CD14-positive monocyte (primary cell): ENCODE data around the gene TRPM2. TPM values are rescaled to one million over a fixed set of nuclear protein-coding genes. Genes with fewer than 3 reads are reported as not detected.

Experiments
- DNase-seq, 3 donors: peaks; one replicate each; pipeline ENCODE4 v3.0.0-alpha.2; 2011 to 2022
- H2AFZ ChIP-seq: 2 replicates; pipeline ENCODE4 v1.6.0; 2012; ENCODE audit warnings: mild to moderate bottlenecking, low read depth, low read length, inconsistent platforms; ENCODE audit not compliant: insufficient read depth, poor library complexity, severe bottlenecking
- H3K27ac ChIP-seq, 2 donors: 1 replicate in 1 of 2; 2 replicates in 1 of 2; pipeline ENCODE4 v1.5.1; 2012 to 2013; ENCODE audit warnings: low read length in 2 of 2, control low read depth in 1 of 2, inconsistent platforms in 1 of 2, low read depth in 1 of 2, mild to moderate bottlenecking in 1 of 2
- H3K27me3 ChIP-seq, 2 donors: one replicate each; pipeline versions ENCODE4 v1.6.0 to v1.6.1; 2011 to 2013; ENCODE audit warnings: low read length in 2 of 2; ENCODE audit not compliant: control insufficient read depth in 2 of 2, insufficient read depth in 2 of 2
- H3K36me3 ChIP-seq, 2 donors: replicated peaks in 1 of 2; 1 replicate in 1 of 2; 2 replicates in 1 of 2; pipeline versions ENCODE4 v1.5.1 to v1.6.1; 2012 to 2013; ENCODE audit warnings: low read length in 2 of 2, control low read depth in 1 of 2, inconsistent platforms in 1 of 2, mild to moderate bottlenecking in 1 of 2; ENCODE audit not compliant: insufficient read depth in 2 of 2, control insufficient read depth in 1 of 2
- H3K4me1 ChIP-seq, 2 donors: 1 replicate in 1 of 2; 2 replicates in 1 of 2; pipeline versions ENCODE4 v1.5.1 to v1.6.1; 2012 to 2013; ENCODE audit warnings: low read length in 2 of 2, control low read depth in 1 of 2, inconsistent platforms in 1 of 2, mild to moderate bottlenecking in 1 of 2, moderate library complexity in 1 of 2; ENCODE audit not compliant: insufficient read depth in 2 of 2, control insufficient read depth in 1 of 2
- H3K4me2 ChIP-seq: replicated peaks from 2 replicates; pipeline ENCODE3; 2012; ENCODE audit warnings: low read length, moderate library complexity, mild to moderate bottlenecking; ENCODE audit not compliant: poor library complexity, severe bottlenecking; ENCODE audit errors: extremely low read depth
- H3K4me3 ChIP-seq, 3 experiments: fragments of 200-600 bp in 1 of 3; sonication (generic) in 1 of 3; replicated peaks in 1 of 3; 1 replicate in 2 of 3; 2 replicates in 1 of 3; pipeline ENCODE4 v1.5.1; 2011 to 2013; ENCODE audit warnings: low read length in 3 of 3, mild to moderate bottlenecking in 3 of 3, control low read depth in 2 of 3, low read depth in 2 of 3, inconsistent platforms in 1 of 3, moderate library complexity in 1 of 3
- H3K79me2 ChIP-seq: 2 replicates; pipeline ENCODE4 v1.6.0; 2012; ENCODE audit warnings: mild to moderate bottlenecking, control low read depth, inconsistent platforms, low read length, moderate library complexity; ENCODE audit not compliant: insufficient read depth
- H3K9ac ChIP-seq: 2 replicates; pipeline ENCODE4 v1.6.0; 2017; ENCODE audit warnings: low read length, mild to moderate bottlenecking; ENCODE audit not compliant: insufficient read depth, poor library complexity, severe bottlenecking
- H3K9me3 ChIP-seq, 2 donors: replicated peaks in 1 of 2; 1 replicate in 1 of 2; 2 replicates in 1 of 2; pipeline versions ENCODE4 v1.5.1 to v1.6.1; 2012 to 2013; ENCODE audit warnings: low read length in 2 of 2, control low read depth in 1 of 2; ENCODE audit not compliant: control insufficient read depth in 1 of 2, insufficient read depth in 1 of 2
- H4K20me1 ChIP-seq: 2 replicates; pipeline ENCODE4 v1.6.0; 2012; ENCODE audit warnings: mild to moderate bottlenecking, low read length, control low read depth, moderate library complexity; ENCODE audit not compliant: insufficient read depth
- H3K27ac Mint-ChIP-seq, 7 donors: one replicate each; pipeline ENCODE4 v1.8.0; 2020; ENCODE audit warnings: mild to moderate bottlenecking in 7 of 7, mixed read lengths in 7 of 7, moderate library complexity in 6 of 7, inconsistent platforms in 2 of 7
- H3K27me3 Mint-ChIP-seq, 3 donors: one replicate each; pipeline ENCODE4 v1.8.0; 2021 to 2022; ENCODE audit warnings: low read depth in 3 of 3, mild to moderate bottlenecking in 3 of 3, mixed read lengths in 3 of 3, moderate library complexity in 3 of 3, inconsistent platforms in 1 of 3
- H3K36me3 Mint-ChIP-seq, 2 donors: one replicate each; pipeline ENCODE4 v1.8.0; 2020; ENCODE audit warnings: mixed read lengths in 2 of 2, inconsistent platforms in 1 of 2, mild to moderate bottlenecking in 1 of 2
- H3K4me1 Mint-ChIP-seq: one replicate; pipeline ENCODE4 v1.8.0; 2020; ENCODE audit warnings: mild to moderate bottlenecking, mixed read lengths
- H3K4me3 Mint-ChIP-seq, 2 donors: one replicate each; pipeline ENCODE4 v1.8.0; 2020; ENCODE audit warnings: mild to moderate bottlenecking in 2 of 2, mixed read lengths in 2 of 2, moderate library complexity in 1 of 2
- H3K9me3 Mint-ChIP-seq, 7 donors: one replicate each; pipeline ENCODE4 v1.8.0; 2020 to 2022; ENCODE audit warnings: mixed read lengths in 7 of 7, mild to moderate bottlenecking in 6 of 7, moderate library complexity in 6 of 7, inconsistent platforms in 2 of 7
- WGBS: methylation state at CpG from one replicate; pipeline ENCODE4 v1.1.5; 2013; ENCODE audit warnings: missing lambda C conversion rate; ENCODE audit not compliant: insufficient coverage; 5-methylcytosine and 5-hydroxymethylcytosine counted together
- intact Hi-C, 2 donors: fragments of 100-400 bp; cut with micrococcal nuclease; formaldehyde crosslinking; loops; one replicate each; pipeline versions ENCODE4 v1.15.0 to v1.15.1; 2023
- polyA minus RNA-seq: library from RNA; depleted of rRNA, polyadenylated mRNA; stranded (reverse); fragments of >200 nt; gene quantifications from 2 replicates; pipeline ENCODE4 v1.2.3, GENCODE V29; 2012
- polyA plus RNA-seq, 3 donors: library from polyadenylated mRNA; depleted of rRNA in 1 of 3; unstranded in 2 of 3; stranded (reverse) in 1 of 3; fragments of 300-500 nt in 2 of 3; fragments of >200 nt in 1 of 3; fragmentation: Illumina TruSeq in 2 of 3; gene quantifications; 1 replicate in 2 of 3; 2 replicates in 1 of 3; pipeline ENCODE4 v1.2.3, GENCODE V29; 2012 to 2021
- total RNA-seq, 12 experiments: library from RNA in 1 of 12; stranded (reverse) in 1 of 12; fragments of 120-200 nt in 1 of 12; gene quantifications; one replicate each; pipeline ENCODE4 v1.2.4 and lab custom pipeline; 2013 to 2026; ENCODE audit warnings: mixed read lengths in 6 of 12, inconsistent platforms in 1 of 12
- TF ChIP-seq, protein P1 (sequence below): fragments of 200-600 bp; IDR thresholded peaks from one replicate; pipeline ENCODE4 v1.8.0; 2022; ENCODE audit warnings: antibody characterized with exemption, mild to moderate bottlenecking

TRPM2 gene
- 11.9 TPM for total RNA-seq (2013)
- 10 to 100 TPM in 2 of 3 donors, 1 to 10 TPM in 1; 7.6 to 21.6 (median 12.2) TPM for polyA plus RNA-seq
- 15.6 and 15.9 TPM in 2 replicates for polyA minus RNA-seq
- total RNA-seq (lab: John Stamatoyannopoulos, UW) = 29.2 to 82.5 (median 36.5) reads per million in 11 experiments

DNA sequence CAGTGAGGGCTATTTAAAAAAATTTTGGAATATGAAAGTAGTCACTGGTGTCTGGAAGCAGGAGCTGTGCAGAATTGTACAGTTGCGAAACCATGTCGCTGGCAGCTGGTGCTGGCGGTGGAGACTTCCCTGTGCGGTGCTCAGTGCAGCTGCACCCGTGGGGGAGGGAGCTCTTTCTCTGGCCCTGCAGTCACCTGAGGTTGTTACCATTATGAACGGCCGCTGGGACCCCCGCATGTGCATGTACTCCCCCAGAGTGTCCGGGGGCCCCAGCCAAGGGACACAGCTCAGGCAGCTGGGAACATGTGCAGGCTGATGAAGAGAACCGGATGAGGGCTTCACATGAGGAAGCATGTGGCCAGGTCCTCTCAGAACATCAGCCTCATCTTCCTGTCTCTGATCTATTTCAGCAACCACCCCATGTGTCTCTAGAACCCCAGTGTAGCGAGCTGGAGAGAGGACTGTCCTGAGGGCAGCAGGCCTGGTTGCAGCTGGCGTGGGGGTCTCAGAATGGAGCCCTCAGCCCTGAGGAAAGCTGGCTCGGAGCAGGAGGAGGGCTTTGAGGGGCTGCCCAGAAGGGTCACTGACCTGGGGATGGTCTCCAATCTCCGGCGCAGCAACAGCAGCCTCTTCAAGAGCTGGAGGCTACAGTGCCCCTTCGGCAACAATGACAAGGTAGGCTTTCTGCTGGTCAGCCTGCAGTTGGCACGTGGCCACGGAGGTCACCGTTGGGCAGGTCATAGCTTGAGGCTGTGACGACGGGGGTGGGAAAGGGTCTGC, at the start of gene TRPM2:
TSS of gene TRPM2 (plus strand) at position 431 of the 780 bp plus-strand sequence. CDS start at position 511, 80 bp downstream.
- peak within 1 kb of the TSS; percentile 82 for H3K9ac ChIP-seq
- H3K79me2 ChIP-seq = peaks cover 53% of the 10 kb centered on the region
- Mint-ChIP-seq H3K36me3 (peaks cover 30 to 36% of the 10 kb centered on the region in 2 donors), H3K4me3 (peak within 1 kb of the TSS; percentile 83 to 91), H3K27me3 (peaks cover 15 to 29% (median 22%) of the 10 kb centered on the region in 3 donors), H3K27ac (peak within 1 kb of the TSS; percentile 91 to 99 (median 98)), H3K9me3 (peaks cover 0 to 17% (median 0%) of the 10 kb centered on the region in 7 donors), H3K4me1 (peaks cover 68% of the 10 kb centered on the region)
- H2AFZ ChIP-seq = peak within 1 kb of the TSS; percentile 65
- intact Hi-C loops = loop anchor here in 1 of 2 donors (5.0 kb wide), 1 partner anchor 1199 kb away; no protein-coding TSS in a partner anchor
- DNase-seq = peak; percentile 79 to 88 (median 85)
- H3K9me3 ChIP-seq = no peaks in the 10 kb centered on the region
- peaks cover 70 to 90% of the 10 kb centered on the region in 2 donors for H3K4me1 ChIP-seq
- WGBS = 3% methylated on average over 20 of the region's 21 CpGs
- peaks cover 4 to 15% of the 10 kb centered on the region in 2 donors for H3K27me3 ChIP-seq
- H3K4me3 ChIP-seq = peak within 1 kb of the TSS; percentile 23 to 77 (median 45)
- TF ChIP-seq, protein P1, sequence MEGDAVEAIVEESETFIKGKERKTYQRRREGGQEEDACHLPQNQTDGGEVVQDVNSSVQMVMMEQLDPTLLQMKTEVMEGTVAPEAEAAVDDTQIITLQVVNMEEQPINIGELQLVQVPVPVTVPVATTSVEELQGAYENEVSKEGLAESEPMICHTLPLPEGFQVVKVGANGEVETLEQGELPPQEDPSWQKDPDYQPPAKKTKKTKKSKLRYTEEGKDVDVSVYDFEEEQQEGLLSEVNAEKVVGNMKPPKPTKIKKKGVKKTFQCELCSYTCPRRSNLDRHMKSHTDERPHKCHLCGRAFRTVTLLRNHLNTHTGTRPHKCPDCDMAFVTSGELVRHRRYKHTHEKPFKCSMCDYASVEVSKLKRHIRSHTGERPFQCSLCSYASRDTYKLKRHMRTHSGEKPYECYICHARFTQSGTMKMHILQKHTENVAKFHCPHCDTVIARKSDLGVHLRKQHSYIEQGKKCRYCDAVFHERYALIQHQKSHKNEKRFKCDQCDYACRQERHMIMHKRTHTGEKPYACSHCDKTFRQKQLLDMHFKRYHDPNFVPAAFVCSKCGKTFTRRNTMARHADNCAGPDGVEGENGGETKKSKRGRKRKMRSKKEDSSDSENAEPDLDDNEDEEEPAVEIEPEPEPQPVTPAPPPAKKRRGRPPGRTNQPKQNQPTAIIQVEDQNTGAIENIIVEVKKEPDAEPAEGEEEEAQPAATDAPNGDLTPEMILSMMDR = no peak
- H3K4me2 ChIP-seq = peak within 1 kb of the TSS; percentile 83
- H3K36me3 ChIP-seq = peaks cover 22 to 24% of the 10 kb centered on the region in 2 donors
- no peaks in the 10 kb centered on the region for H4K20me1 ChIP-seq
- peak within 1 kb of the TSS; percentile 97 to 99 for H3K27ac ChIP-seq

DNA sequence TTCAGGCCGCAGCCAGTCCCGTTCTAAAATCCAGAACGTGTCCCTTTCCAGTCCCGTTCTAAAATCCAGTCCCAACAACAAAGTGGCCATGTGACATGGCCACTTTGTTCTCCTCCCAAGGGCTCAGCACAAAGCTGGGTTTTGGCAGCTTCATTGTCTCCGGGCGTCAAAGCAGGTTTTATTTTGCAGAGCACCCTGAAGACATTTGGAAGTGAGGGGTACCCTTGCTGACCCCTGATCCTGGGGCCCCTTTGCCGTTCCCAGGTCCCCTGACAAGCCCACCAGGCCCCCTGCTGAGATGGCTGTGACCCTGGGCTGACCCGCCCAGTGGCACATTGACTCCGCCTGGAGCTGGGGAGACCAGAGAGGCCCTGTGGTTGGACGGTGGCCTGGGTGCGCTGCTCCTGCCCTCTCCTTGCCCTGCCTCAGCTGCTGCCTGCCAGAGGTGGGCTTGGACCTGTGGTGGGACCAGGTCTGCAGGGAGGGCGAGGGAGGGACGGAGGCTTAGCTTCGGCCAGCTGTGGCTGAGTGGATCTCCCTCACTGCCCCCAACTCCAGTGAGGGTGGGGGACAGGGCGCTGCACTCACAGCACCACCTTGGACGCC, 49.3 kb upstream of the TRPM2 start:
- intact Hi-C loops = no loop called here
- Mint-ChIP-seq H3K9me3 (no peaks in the 10 kb centered on the region), H3K36me3 (peaks cover 24 to 28% of the 10 kb centered on the region in 2 donors), H3K27me3 (peaks cover 0 to 5% (median 0%) of the 10 kb centered on the region in 3 donors), H3K4me1 (peaks cover 37% of the 10 kb centered on the region), H3K27ac (peak overlapping the region in 1 of 7 donors; percentile 68), H3K4me3 (no peak overlapping the region)
- H2AFZ ChIP-seq = no peak overlapping the region
- no peak for DNase-seq
- no peak overlapping the region for H3K27ac ChIP-seq
- no peaks in the 10 kb centered on the region for H3K9me3 ChIP-seq
- no peak overlapping the region for H3K9ac ChIP-seq
- no peaks in the 10 kb centered on the region for H3K27me3 ChIP-seq
- peaks cover 23 to 24% of the 10 kb centered on the region in 2 donors for H3K36me3 ChIP-seq
- H3K4me3 ChIP-seq = no peak overlapping the region
- peaks cover 71% of the 10 kb centered on the region for H3K79me2 ChIP-seq
- H3K4me1 ChIP-seq = peaks cover 23 to 31% of the 10 kb centered on the region in 2 donors
- WGBS = 98% methylated on average over 12 of the region's 16 CpGs
- H4K20me1 ChIP-seq = peaks cover 83% of the 10 kb centered on the region
- TF ChIP-seq, protein P1 = no peak
- no peak overlapping the region for H3K4me2 ChIP-seq
